ENCODE results near the gene GALNT5.

Gene GALNT5

DNA sequence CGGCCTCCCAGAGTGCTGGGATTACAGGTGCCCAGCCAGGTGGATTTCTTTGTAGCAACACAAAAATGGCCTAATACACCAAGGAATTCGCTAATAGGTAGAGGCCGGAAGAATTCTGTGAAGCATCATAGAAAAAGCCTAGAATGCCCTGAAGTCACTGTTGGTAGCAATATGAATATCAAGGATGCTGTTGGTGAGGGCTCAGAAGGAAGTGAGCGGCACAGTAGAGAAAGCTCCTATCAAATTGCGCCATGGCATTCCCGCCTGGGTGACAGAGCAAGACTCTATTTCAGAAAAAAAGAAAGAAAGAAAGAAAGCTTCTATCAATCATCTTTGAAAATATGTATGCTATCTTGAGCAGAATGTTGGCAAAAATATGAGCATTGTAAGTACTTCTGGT, 23.8 kb downstream of the GALNT5 start:
- H3K4me3 ChIP-seq (ENCODE audit: severe bottlenecking), result no peak overlapping the region
- no peaks in the 10 kb centered on the region for H3K9me3 ChIP-seq (ENCODE audit: severe bottlenecking)
- DNase-seq (ENCODE audit: low spot score), result no peak
- no peaks in the 10 kb centered on the region for H3K4me1 ChIP-seq (ENCODE audit: insufficient read depth, poor library complexity, severe bottlenecking)
- H3K27ac ChIP-seq (ENCODE audit: poor library complexity, severe bottlenecking), result no peak overlapping the region
- TF ChIP-seq, protein P1, sequence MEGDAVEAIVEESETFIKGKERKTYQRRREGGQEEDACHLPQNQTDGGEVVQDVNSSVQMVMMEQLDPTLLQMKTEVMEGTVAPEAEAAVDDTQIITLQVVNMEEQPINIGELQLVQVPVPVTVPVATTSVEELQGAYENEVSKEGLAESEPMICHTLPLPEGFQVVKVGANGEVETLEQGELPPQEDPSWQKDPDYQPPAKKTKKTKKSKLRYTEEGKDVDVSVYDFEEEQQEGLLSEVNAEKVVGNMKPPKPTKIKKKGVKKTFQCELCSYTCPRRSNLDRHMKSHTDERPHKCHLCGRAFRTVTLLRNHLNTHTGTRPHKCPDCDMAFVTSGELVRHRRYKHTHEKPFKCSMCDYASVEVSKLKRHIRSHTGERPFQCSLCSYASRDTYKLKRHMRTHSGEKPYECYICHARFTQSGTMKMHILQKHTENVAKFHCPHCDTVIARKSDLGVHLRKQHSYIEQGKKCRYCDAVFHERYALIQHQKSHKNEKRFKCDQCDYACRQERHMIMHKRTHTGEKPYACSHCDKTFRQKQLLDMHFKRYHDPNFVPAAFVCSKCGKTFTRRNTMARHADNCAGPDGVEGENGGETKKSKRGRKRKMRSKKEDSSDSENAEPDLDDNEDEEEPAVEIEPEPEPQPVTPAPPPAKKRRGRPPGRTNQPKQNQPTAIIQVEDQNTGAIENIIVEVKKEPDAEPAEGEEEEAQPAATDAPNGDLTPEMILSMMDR (IDR thresholded peaks at IDR 0.05; ENCODE audit: poor library complexity, severe bottlenecking), result no peak
- no peaks in the 10 kb centered on the region for H3K36me3 ChIP-seq (ENCODE audit: low read depth)
- no peaks in the 10 kb centered on the region for H3K27me3 ChIP-seq (ENCODE audit: insufficient read depth, poor library complexity, severe bottlenecking)
- ATAC-seq (ENCODE audit: low read depth), result no peak

DNA sequence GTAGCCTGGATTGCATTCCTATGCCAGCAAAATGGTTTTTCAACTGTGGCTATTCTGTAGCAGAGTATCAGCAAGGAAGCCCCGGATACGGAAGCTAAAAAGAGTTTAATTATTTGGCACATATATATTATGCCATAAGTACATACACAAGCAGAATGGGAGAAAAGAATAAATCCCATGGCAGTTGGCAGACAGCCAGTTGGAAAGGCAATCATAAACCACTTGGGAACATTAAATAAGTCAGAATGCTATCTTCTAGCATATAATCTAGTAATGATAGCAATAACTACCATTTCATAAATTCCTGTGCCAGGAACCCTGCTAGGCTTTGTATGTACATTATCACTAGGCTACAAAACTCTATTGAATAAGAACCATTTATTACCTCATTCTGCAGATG, 26.0 kb downstream of the GALNT5 start:
- Histone ChIP-seq H3K27me3 (ENCODE audit: insufficient read depth, poor library complexity, severe bottlenecking) (no peaks in the 10 kb centered on the region), H3K27ac (ENCODE audit: poor library complexity, severe bottlenecking) (no peak overlapping the region), H3K4me1 (ENCODE audit: insufficient read depth, poor library complexity, severe bottlenecking) (no peaks in the 10 kb centered on the region), H3K36me3 (ENCODE audit: low read depth) (no peaks in the 10 kb centered on the region), H3K4me3 (ENCODE audit: severe bottlenecking) (no peak overlapping the region), H3K9me3 (ENCODE audit: severe bottlenecking) (no peaks in the 10 kb centered on the region)
- TF ChIP-seq, protein P1 (IDR thresholded peaks at IDR 0.05; ENCODE audit: poor library complexity, severe bottlenecking), result no peak
- no peak for DNase-seq (ENCODE audit: low spot score)
- no peak for ATAC-seq (ENCODE audit: low read depth)

DNA sequence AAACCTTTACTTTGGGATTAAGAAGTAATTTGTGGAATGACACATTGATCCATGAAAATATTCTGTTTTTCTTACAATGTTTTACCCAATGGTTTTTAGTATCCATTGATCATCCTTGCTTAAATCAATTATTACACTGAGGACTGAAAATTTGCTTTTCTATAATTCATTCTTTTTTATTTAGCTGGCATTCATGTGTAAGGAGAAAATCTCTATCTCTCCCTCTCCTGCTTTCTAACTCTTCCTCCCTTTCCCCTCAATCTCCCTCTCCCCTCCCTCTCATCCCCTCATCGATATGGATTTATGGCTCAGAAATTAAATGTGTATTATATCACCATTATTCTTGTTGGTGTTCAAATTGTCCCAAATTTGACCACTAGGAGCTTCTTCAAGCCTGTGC, 29.7 kb downstream of the GALNT5 start:
- DNase-seq (ENCODE audit: low spot score) (no peak), ATAC-seq (ENCODE audit: low read depth) (no peak)
- H3K9me3 ChIP-seq (ENCODE audit: severe bottlenecking), result no peaks in the 10 kb centered on the region
- no peaks in the 10 kb centered on the region for H3K36me3 ChIP-seq (ENCODE audit: low read depth)
- H3K27ac ChIP-seq (ENCODE audit: poor library complexity, severe bottlenecking), result no peak overlapping the region
- H3K4me1 ChIP-seq (ENCODE audit: insufficient read depth, poor library complexity, severe bottlenecking), result no peaks in the 10 kb centered on the region
- no peak overlapping the region for H3K4me3 ChIP-seq (ENCODE audit: severe bottlenecking)
- no peaks in the 10 kb centered on the region for H3K27me3 ChIP-seq (ENCODE audit: insufficient read depth, poor library complexity, severe bottlenecking)
- TF ChIP-seq, protein P1 (IDR thresholded peaks at IDR 0.05; ENCODE audit: poor library complexity, severe bottlenecking), result no peak

DNA sequence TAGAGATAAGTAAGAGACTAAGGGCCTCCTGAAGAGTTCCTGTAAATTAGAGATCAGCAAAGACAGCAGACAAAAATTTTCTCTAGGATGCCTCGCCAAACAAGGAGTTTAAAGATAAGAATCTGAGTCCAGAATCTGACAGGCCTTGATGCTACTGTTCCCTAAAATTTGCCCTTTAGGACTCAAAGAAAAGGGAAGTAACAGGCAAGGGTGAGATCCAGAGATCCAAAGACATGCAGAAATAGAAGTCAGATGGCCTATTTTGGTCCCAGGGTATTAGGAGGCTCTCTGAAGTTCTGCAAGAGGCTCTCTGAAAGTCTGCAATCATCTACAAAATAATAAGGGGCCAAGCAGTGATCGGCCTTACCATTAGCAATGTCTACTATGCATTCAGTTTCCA, 33.0 kb downstream of the GALNT5 start:
- TF ChIP-seq, protein P1 (IDR thresholded peaks at IDR 0.05; ENCODE audit: poor library complexity, severe bottlenecking), result no peak
- no peaks in the 10 kb centered on the region for H3K9me3 ChIP-seq (ENCODE audit: severe bottlenecking)
- DNase-seq (ENCODE audit: low spot score) (no peak), ATAC-seq (ENCODE audit: low read depth) (no peak)
- H3K27ac ChIP-seq (ENCODE audit: poor library complexity, severe bottlenecking), result no peak overlapping the region
- H3K4me1 ChIP-seq (ENCODE audit: insufficient read depth, poor library complexity, severe bottlenecking), result no peaks in the 10 kb centered on the region
- H3K36me3 ChIP-seq (ENCODE audit: low read depth), result no peaks in the 10 kb centered on the region
- H3K4me3 ChIP-seq (ENCODE audit: severe bottlenecking), result no peak overlapping the region
- no peaks in the 10 kb centered on the region for H3K27me3 ChIP-seq (ENCODE audit: insufficient read depth, poor library complexity, severe bottlenecking)

DNA sequence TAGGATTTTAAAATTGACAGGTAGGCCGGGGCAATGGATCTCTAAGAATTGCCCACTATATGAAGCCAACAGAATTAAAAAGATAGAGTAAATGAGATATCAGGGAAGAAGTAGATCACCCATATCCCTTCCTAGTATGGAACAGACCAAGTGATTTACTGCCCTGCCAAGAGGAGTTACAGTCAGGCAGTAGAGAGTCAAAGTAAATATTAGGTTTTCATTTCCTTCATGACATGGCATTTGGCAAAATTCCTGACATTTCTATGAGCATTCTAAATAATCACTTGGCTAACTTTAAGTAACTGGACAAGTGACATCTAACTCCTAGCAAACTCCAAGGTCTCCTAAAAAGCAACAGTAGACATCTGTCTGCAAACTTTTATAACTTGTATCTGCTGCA, 33.5 kb downstream of the GALNT5 start:
- no peaks in the 10 kb centered on the region for H3K36me3 ChIP-seq (ENCODE audit: low read depth)
- H3K9me3 ChIP-seq (ENCODE audit: severe bottlenecking), result no peaks in the 10 kb centered on the region
- H3K27ac ChIP-seq (ENCODE audit: poor library complexity, severe bottlenecking), result no peak overlapping the region
- no peak overlapping the region for H3K4me3 ChIP-seq (ENCODE audit: severe bottlenecking)
- no peaks in the 10 kb centered on the region for H3K27me3 ChIP-seq (ENCODE audit: insufficient read depth, poor library complexity, severe bottlenecking)
- no peaks in the 10 kb centered on the region for H3K4me1 ChIP-seq (ENCODE audit: insufficient read depth, poor library complexity, severe bottlenecking)
- ATAC-seq (ENCODE audit: low read depth), result peak; percentile 42; the same call in 2 of the 3 replicates
- TF ChIP-seq, protein P1 (IDR thresholded peaks at IDR 0.05; ENCODE audit: poor library complexity, severe bottlenecking), result no peak
- DNase-seq (ENCODE audit: low spot score), result no peak

Data from RWPE2 (cell line).